Body of pancreas (tissue), 4 donors: Measurements from ENCODE around the gene S100A4.

Experiments used
- POLR2A ChIP-seq, 3 donors: fragments of 450-650 bp; IDR thresholded peaks; one replicate each; pipeline ENCODE4 v1.6.1; 2016; ENCODE audit warnings: antibody characterized with exemption in 3 of 3, mild to moderate bottlenecking in 2 of 3
- TF ChIP-seq, protein P1 (sequence below), 7 experiments: fragments of 450-650 bp in 4 of 7; fragments of 200-600 bp in 3 of 7; sonication (generic) in 3 of 7; IDR thresholded peaks; one replicate each; pipeline ENCODE4 v1.5.1; 2016 to 2019; ENCODE audit warnings: antibody characterized with exemption in 7 of 7

DNA sequence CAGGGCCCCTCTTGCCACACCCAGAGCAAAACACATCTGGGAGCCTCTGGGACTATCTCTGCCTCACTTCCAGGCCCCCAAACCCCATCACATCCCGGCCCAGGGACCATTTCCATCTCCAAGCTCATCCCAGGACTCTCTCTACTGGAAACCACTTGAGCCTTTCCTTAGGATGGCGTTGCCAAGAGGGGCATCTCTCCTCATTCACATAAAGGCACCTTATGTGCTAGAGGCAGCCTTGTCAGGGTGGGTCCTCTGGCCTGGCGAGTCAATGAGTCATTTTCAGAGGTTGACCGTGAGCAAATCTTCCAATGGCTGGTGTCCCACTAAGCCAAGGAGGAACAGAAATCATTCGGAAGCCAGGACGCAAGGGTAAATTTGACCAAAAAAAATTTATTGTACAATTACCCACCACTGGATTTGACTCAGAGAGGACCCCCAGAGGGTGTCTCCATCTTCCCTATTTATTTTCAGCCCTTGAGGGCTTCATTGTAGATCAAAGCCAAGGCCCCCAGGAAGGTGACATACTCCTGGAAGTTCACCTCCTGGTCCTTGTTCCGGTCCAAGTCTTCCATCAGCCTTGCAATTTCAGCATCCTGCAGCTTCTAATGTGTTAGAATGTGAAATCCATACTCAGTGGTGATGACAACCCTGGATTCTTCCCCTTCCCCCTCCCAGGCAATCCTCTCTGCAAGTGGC is 11.2 kb downstream of the S100A4 start:
- TF ChIP-seq, protein P1, sequence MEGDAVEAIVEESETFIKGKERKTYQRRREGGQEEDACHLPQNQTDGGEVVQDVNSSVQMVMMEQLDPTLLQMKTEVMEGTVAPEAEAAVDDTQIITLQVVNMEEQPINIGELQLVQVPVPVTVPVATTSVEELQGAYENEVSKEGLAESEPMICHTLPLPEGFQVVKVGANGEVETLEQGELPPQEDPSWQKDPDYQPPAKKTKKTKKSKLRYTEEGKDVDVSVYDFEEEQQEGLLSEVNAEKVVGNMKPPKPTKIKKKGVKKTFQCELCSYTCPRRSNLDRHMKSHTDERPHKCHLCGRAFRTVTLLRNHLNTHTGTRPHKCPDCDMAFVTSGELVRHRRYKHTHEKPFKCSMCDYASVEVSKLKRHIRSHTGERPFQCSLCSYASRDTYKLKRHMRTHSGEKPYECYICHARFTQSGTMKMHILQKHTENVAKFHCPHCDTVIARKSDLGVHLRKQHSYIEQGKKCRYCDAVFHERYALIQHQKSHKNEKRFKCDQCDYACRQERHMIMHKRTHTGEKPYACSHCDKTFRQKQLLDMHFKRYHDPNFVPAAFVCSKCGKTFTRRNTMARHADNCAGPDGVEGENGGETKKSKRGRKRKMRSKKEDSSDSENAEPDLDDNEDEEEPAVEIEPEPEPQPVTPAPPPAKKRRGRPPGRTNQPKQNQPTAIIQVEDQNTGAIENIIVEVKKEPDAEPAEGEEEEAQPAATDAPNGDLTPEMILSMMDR (IDR thresholded peaks at IDR 0.05), result no peak
- TF ChIP-seq POLR2A (IDR thresholded peaks at IDR 0.05), result no peak
